HG03558 (cell line): Measurements from ENCODE around the gene C19orf12.
"Not testable (repeated sequence)": the region's sequence is repeated elsewhere in the genome, so short reads cannot be mapped to it uniquely, and the experiment has no call there.

ENCODE experiments used
- ATAC-seq: cut with Tn5 transposase; IDR thresholded peaks from one replicate; pipeline ENCODE4 v1.9.1; 2021; ENCODE audit warnings: moderate number of reproducible peaks; ENCODE audit not compliant: unreplicated experiment; ENCODE audit errors: extremely low read depth

Gene C19orf12

GRCh38 chr19:29735829-29736228 is 20.8 kb upstream of the C19orf12 start:
- no peak for ATAC-seq

- ATAC-seq, result no peak
Observed at GRCh38 chr19:29731331-29731850, 16.3 kb upstream of the C19orf12 start.

- no peak for ATAC-seq
Observed at GRCh38 chr19:29727906-29728305, 12.8 kb upstream of the C19orf12 start.

GRCh38 chr19:29724746-29725145 is 9.7 kb upstream of the C19orf12 start:
- no peak for ATAC-seq

- ATAC-seq, result no peak
Observed at GRCh38 chr19:29724102-29724641, 9.1 kb upstream of the C19orf12 start.

- no peak for ATAC-seq
Observed at GRCh38 chr19:29717051-29717450, 2.0 kb upstream of the C19orf12 start.

- no peak for ATAC-seq
Observed at GRCh38 chr19:29715701-29716581, 880 bp upstream of the C19orf12 start.

GRCh38 chr19:29714371-29714952 is 599 bp downstream of the C19orf12 start:
- ATAC-seq, result no peak

- no peak for ATAC-seq
Observed at GRCh38 chr19:29712744-29713516, 2.1 kb downstream of the C19orf12 start.

- ATAC-seq, result no peak
Observed at GRCh38 chr19:29711584-29712132, 3.4 kb downstream of the C19orf12 start.

- ATAC-seq, result not testable (repeated sequence)
Observed at GRCh38 chr19:29709440-29709798, 5.6 kb downstream of the C19orf12 start.

GRCh38 chr19:29708554-29709439 is 6.3 kb downstream of the C19orf12 start:
- no peak for ATAC-seq

- ATAC-seq, result no peak
Observed at GRCh38 chr19:29706635-29707034, 8.4 kb downstream of the C19orf12 start.

GRCh38 chr19:29705706-29706105 is 9.4 kb downstream of the C19orf12 start:
- no peak for ATAC-seq

- peak; percentile 61 for ATAC-seq
Observed at GRCh38 chr19:29704562-29705558, 10.2 kb downstream of the C19orf12 start.

- ATAC-seq, result no peak
Observed at GRCh38 chr19:29702963-29703320, 12.1 kb downstream of the C19orf12 start.

GRCh38 chr19:29702161-29702962 is 12.7 kb downstream of the C19orf12 start:
- ATAC-seq, result no peak
